HG02798 (cell line): ENCODE measurements around the gene SRCAP.

ENCODE experiments used
- ATAC-seq: cut with Tn5 transposase; IDR thresholded peaks from one replicate; pipeline ENCODE4 v1.9.1; 2021; ENCODE audit warnings: mild to moderate bottlenecking; ENCODE audit not compliant: unreplicated experiment, poor library complexity

SRCAP gene

DNA sequence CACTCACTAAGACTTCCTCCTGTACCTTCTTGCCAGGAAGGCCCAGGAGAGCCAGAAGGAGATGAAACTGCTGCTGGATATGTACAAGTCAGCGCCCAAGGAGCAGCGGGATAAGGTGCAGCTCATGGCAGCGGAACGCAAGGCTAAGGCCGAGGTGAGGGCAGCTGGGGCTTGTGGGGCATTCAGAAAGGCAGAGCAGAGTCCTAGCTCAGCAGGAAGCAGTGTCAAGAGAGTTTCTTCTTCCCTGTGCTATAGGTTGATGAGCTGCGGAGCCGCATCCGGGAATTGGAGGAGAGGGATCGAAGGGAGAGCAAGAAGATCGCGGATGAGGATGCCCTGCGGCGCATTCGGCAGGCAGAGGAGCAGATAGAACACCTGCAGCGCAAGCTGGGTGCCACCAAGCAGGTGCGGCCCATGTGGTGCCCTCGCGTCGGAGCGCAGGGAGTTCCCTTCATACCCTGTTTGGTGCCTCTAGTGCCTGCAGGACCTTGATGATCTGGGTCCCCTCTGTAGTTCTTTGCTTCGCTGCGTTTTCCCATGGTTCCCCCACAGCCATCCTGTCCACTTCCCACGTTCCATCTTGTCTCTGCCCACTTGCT is 69.7 kb downstream of the SRCAP start:
- no peak for ATAC-seq

DNA sequence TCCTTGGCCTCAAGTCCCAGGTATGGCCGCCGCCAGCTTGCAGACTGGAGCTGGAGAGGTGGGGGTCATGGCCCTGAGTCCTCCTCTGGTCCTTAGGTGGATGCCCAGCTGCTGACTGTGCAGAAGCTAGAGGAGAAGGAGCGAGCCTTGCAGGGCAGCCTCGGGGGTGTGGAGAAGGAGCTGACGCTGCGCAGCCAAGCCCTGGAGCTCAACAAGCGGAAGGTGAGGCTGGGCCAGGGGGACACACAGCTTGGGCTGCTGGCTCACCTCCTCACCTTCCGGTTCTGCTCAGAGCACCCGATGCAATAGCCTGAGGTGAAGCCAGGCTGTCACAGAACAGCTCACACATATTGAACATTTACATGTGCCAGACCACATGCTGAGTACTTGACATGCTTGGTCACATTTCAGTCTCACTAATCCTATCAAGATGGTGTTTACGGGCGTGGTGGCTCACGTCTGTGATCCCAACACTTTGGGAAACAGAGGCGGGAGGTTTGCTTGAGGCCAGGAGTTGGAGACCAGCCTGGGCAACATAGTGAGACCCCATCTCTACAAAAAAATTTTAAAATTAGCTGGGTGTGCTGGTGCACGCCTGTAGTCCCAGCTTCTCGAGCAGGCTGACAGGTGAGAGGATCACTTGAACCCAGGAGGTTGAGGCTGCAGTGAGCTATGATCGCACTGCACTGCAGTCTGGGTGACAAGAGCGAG is 70.6 kb downstream of the SRCAP start:
- no peak for ATAC-seq

DNA sequence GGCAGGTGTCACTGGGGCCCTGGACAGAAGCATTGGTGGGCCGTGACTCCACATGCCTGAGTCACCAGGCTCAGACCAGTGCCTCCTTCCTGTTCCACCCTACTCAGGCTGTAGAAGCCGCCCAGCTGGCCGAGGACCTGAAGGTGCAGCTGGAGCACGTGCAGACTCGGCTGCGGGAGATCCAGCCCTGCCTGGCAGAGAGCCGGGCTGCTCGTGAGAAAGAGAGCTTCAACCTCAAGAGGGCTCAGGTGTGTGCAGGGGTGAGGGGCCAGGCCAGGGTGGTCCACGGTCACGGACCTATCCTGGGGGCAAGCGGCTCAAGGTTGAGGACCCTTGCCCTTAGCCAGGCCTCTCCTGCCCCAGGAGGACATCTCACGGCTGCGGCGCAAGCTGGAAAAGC is 72.8 kb downstream of the SRCAP start:
- no peak for ATAC-seq

DNA sequence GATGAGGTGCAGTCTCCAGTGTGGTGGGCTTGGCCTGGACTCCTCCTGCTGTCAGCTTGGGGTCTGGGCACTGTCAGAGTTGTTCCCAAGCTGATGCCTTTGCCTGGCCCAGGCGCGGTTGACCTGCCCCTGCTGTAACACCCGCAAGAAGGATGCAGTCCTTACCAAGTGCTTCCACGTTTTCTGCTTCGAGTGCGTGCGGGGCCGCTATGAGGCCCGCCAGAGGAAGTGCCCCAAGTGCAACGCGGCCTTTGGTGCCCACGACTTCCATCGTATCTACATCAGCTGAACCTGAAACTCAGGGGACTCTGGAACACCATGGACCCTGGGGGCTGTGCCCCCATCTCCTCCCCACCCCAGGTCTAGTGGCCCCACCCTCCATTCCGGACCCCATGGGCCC is 74.9 kb downstream of the SRCAP start:
- no peak for ATAC-seq

DNA sequence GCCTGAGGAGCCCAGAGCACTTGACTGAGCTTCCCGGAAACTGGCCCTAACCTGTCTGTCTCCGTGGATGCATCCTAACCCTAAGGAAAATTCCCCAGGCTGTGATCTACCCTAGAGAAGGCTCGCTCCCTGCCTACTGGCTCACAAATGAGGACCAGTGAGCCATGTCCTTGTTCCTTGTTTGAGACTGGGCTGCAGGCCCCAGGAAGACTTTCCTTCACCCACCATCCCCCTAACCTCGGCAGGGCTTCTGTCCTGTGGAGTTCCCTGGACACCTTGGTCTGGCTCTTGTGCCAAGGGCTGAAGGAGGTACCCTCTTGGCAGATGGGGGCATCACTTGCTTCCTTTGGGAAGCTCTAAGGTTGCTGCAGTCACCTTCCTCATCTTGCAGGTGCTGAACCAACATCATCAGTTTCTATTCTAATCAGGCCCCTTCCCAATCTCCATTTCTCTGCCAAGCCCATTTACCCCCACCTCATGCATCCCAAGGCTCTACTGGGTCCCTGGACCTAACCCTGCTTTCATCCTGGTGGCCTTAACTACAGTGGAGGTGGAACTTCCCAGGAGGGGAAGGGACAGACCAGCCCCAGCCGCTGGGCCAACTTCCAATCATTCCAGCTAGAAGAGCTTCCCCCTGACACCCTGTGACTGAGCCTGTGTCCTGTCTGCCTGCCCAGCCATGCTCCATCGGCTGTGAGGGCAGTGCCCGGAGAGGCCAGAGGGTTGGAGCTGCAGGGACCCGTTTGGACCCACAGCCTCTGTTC is 75.6 kb downstream of the SRCAP start:
- ATAC-seq: no peak

DNA sequence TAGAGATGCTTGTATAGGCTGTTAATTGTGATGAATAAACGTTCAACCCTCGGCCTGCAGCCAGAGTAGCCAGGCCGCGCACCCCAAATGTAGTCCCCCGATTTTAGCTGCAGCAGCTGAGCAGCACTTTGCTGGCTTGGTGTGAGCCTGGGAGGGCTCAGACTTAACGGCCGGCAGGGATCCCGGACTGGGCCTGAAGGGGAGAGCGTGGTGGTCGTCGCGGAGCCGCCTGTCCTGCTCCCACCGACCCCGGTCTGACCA is 76.1 kb downstream of the SRCAP start:
- ATAC-seq: peak; percentile 4

DNA sequence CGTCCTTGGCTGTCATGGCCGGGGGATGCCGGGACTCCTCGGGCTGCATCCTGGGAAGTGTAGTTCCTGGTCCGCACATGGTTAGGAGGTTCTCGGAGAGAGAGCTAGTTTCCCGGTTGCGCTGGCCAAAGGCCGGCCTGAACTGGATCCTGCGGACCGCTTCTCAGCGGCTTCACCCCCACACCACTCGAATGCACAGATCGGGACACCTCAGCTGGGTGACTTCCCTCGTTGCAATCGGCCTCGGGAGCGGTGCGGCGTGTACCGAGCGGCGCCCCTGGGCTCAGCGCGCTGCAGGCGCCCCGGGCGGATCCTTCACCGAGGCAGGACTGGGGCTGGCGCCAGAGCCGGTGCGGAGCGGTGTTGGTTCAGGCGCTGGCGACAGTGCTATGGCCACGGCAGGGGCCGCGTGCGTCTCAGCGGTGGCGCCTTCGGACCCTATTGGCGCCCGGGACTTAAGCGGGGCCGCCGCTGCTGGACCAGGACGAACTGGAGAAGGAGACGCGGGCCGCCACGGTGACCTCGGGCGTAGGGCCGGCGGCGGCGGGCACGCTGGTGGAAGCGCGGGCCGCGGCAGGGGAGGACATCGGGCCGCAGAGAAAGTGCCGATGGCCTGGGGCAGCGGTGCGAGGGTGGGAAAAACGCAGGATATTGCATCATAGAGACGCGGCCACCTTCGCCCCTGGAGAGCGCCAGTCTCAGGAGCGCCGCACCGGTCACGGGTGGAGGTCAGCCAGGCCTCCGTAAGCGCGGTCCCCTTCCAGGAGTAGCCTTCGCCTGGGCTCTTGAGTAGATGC is 76.6 kb downstream of the SRCAP start:
- peak; percentile 60 for ATAC-seq

DNA sequence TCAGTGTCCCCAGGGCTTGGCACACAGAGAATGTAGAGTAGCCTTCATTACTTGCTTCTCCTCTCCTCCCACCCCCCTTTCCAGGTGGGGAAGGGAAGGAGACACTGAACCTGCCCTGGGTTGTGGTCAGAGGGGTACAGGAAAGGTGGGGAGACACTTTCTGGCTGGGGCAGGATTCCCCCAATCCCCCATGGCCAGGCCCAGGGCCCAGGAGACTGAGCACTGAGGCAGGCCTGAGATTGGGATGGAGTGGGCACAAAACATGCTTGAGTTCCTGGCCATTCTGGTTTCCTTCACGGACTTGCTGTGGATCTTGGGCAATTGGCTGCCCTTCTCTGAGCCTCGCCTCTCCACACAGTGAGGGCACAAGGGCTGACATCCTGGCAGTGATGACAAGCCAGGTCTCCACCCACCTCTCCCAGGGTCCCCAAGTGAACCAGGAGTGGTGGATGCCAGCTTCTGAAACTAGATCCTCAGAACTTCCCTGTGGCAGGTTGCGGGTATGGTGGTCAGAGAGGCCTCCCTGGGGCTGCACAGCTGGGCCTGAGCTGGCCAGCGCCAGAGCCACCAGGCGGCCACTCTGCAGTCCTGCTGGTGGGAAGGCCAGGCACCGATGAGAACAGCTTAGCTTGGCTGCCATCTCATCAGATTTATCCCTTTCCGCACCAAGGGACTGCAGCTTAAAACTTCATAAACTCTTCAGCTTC is 78.8 kb downstream of the SRCAP start:
- ATAC-seq: no peak

DNA sequence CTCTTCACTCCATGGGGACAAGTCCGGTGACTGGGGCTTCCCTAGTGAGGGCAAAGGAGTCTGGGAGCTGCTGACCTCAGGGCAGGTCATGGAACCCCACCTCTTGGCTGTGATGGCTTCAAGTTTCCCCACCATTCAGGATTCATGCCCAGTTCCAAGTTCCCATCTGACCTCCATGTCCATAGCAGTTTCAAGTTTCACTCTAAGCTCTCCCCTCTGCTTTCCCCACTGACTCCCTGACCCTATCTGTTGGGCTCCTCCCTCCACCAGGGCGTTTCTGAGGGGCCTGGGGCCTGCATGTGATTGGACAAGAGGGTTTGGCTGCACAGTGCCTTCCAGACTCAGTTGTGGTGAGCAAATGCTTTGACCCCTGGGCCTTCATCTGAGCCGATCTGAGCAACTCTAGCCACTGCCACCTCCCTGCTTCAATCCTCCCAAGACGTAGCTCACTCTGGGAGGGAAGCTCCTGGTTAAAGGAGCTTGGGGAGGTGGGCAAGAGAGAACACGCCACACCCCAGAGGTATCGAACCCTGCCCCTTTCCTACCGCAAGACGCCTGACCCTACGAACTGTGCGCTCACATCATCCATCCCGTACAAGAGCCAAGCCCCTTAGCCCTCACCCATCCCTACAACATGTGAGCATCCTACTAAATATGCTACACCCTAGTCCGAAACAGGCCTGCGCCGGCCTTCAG is 79.7 kb downstream of the SRCAP start:
- no peak for ATAC-seq

DNA sequence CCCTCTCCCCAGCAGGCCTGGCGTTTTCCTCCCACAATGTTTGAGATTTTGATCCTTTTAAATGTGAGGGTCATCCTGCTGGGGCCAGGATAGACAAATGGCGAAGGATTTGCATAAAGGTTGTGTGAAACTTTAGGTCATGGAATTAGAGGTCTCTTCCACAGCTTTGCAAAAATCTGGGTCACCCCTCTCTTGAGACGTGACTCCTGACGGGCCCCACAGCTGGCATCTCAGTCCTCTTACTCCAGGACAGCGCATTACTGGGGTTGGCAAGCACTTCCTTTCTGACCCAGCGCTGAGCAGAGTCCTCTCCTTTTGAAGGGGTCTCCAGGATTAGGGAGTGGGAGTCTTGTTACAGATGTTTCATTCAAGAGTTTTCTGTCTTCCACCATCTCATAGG is 80.6 kb downstream of the SRCAP start:
- no peak for ATAC-seq

DNA sequence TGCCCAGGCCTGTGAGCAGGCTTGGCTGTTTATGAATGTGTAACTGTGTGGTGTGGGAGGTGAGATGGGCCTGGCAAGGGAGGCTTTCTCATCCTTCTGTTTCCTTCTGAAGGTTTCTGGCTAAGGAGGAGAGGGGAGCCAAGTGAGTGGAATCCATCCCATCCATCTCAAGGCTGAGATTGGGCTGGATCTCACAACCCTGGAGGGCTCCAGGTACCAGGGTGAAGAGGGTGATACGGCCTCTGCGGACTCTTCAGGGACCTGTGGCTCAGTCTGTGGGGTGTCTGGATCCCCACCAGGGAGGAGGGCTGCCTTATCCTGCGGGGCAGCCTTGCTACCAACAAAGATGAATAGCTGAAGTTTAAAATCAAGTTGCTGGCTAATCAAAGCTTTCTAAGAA is 81.0 kb downstream of the SRCAP start:
- no peak for ATAC-seq

DNA sequence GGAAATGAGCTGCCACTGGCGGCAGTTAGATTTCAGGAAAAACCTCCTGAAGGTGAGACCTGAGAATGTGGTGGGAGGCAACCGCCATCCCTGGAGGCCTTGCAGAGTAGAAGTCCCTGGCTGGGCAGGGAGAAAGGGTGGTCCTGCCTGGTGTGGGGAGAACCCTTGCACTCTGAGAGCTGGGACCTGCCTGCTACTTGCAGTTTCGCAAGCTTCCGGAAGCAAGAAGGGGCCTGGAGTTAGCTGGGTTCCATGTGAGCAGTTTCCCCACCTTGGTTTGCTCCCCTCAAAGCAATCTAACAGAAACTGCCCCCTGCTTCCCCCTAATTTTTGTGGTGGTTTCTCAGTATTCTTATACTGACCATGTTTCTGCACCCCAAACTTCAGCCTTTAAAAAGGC is 81.6 kb downstream of the SRCAP start:
- ATAC-seq: no peak

DNA sequence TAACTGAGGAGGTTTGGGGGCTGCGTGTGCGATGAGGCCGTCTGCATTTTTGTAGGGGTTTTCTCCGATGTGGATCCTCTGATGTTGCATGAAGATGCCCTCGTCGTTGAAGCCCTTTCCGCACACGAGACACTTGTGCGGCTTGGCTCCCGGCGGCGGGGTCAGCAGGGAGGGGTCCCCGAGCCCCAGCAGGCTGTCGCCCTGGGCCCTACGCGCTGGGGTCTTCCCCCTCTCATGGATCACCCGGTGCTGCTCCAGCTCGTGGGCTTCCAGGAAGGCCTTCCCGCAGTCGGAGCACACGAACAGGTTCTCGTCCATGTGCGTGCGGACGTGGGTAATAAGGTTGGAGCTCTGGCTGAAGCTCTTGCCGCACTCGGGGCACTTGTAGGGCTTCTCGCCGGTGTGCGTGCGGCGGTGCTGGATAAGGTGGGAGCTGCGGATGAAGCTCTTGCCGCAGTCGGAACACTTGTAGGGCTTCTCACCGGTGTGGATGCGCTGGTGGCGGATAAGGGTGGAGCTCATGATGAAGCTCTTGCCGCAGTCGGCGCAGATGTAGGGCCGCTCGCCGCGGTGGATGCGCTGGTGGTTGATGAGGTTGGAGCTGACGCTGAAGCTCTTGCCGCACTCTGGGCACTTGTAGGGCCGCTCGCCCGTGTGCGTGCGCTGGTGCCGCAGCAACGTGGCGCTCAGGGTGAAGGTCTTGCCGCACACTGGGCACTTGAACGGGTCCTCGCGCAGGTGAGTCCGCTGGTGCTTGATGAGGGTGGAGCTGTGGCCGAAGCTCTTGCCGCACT is 83.7 kb downstream of the SRCAP start:
- no peak for ATAC-seq

DNA sequence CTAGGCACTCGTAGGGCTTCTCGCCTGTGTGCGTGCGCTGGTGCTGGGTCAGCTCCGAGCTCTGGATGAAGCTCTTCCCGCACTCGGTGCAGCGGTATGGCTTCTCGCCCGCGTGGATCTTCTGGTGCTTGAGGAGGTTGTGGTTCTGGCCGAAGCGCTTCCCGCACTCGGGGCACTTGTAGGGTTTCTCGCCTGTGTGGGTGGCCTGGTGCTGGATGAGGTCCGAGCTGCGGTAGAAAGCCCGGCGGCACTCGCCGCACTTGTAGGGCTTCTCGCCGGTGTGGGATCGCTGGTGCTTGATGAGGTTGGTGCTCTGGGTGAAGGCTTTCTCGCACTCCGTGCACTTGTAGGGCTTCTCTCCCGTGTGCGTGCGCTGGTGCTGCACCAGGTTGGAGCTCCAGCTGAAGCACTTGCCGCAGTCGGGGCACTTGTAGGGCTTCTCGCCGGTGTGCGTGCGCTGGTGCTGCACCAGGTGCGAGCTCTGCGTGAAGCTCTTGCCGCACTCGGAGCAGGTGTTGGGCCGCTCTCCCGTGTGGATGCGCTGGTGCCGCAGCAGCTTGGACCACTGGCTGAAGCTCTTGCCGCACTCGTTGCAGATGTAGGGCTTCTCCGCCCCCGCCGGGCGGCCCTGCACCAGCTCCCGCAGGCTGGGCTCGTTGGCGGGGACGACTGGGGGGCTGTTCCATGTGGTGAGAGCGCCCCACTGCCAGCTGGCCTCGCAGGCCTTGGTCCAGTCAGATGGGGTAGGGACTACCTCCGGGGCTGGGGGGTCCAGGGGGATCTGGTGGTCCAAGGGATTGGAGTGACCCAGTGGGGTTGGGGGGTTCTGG is 84.5 kb downstream of the SRCAP start:
- ATAC-seq: no peak

DNA sequence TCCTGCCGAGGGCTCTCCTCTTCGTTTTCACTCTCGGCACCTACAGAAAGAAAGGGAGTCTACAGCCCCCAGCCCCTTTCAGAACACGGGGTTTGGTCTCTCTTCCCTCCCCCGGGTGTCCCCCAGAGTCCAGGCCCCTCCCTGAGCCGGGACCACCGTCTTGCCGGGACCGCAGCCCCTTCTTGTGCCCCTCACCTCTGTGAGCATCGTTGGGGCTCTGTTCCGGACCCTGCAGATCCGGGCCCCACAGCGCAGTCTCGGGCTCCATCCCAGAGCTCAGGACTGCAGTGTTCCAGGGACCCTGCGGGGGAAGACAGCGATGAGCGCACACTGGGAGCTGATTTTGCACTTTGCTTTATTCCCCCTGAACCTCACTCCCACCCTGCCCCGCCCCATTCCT is 85.2 kb downstream of the SRCAP start:
- ATAC-seq: no peak

DNA sequence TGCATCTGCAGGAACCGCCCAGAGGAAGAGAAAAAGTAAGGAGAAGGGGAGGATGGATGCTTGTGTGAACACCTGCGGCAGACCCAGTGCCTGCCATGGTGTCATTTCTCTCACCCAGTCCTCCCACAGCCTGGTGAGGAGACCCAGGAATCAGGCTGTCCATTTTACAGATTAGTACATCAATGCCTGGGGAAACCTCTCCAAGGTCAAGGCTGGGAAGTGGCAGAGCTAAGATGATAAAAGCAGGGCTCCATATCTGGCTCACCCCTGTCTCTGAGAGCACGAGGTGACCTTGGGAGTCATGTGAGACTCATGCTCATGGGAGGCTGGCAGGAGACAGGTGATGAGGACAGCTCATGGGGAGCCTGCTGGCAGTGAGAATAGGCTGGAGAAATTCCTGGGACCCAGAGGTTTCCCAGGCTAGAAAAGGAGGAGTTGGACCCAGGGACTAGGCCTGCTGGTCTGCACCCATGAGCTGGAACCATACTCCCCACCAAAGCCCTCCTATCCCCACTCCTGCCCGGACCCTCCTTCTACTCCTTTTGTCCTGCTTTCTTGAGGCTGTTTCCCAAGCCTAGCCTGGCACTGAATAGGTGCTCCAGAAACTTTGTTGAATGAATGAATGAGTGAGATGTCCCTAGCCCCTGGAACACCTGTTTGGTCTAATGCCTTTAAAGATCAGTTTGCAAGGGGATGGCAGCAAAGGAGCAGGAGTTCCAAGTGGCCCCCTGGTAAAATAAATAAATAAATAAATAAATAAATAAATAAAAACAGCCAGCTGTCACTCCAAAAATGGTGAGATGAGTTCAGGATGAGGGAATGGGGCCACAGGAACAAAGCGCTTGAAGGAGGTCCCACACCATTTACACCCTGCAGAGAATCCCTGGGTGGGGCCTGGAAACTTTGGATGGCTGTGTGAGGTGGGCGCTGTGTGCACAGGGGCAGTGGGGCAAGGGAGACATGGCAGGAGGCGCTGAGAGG is 86.4 kb downstream of the SRCAP start:
- ATAC-seq: no peak
